ENCODE measurements around the gene FGGY. TPM values are rescaled to one million over a fixed set of nuclear protein-coding genes. Genes with fewer than 3 reads are reported as not detected.

Gene FGGY
- total RNA-seq, 1 experiment from 2014 or later = 12.0 TPM

DNA sequence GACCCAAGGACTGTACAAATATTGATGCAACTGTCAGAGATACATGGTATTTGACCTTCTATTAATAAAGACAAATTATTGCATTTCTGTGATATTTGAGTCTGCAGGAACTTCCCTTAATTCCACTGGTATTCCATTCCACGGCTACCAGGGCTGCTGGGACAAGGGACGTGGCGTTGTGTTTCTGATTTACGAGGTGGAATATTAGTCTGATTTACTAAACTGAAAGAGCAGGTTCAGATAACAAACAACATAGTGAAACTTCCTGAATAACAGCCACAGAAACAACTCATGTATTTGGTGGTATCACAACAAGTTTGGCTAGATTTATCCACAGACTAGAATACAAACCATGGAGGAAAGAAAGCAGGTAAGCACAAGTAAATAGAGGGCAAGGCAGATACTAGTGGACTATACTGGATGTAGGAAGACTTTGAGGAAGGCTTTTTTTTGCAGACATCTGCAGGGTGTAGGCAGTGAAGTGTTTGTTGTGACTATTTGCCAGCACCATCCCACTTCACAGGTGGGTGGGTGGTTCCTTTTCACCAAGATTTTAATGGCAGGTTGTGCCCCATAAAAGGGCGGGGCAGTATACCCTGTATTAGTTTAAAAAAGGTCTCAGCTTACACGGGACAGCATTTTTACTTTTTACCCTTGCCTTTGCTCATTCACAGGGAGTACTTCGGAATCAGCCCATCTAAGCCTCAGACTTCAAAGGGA is 100.4 kb downstream of the FGGY start:
- Mint-ChIP-seq H3K27ac (0 out of 2 replicates have a peak overlapping the region, but pooled peaks have one; percentile 58), H3K36me3 (no peaks in the 10 kb centered on the region), H3K4me3 (no peak overlapping the region), H3K4me1 (peaks cover 32% of the 10 kb centered on the region), H3K27me3 (ENCODE audit: low read depth) (no peaks in the 10 kb centered on the region), H3K9me3 (no peaks in the 10 kb centered on the region)
- DNase-seq (ENCODE audit: low spot score) = no peak
- CTCF ChIA-PET = no interaction called here
- ATAC-seq = no peak
- POLR2A ChIA-PET = no interaction called here
- no peak for TF ChIP-seq FOXJ3 (CRISPR knock-in tag; IDR thresholded peaks at IDR 0.05; ENCODE audit: borderline replicate concordance)

DNA sequence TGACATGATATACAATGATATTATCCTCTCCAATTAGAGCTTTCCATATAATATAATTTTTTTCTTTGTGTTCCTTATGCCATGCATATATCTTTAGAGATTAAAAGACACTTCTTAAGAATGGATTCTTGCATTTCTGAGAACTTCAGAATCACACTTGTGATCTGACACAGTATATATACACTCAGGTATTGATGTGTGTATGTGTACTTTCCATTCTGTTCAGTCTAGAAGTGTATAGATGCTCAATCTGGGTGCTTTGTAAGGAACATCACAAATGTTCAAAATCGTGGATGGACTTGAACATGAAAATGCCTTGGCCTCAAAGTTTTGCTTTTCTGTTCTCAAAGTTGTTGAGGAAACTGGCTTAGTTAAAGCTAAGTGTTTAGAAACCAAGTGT is 102.7 kb downstream of the FGGY start:
- CTCF ChIA-PET = no interaction called here
- no peak overlapping the region for H3K4me3 Mint-ChIP-seq
- H3K27me3 Mint-ChIP-seq (ENCODE audit: low read depth) = no peaks in the 10 kb centered on the region
- TF ChIP-seq, protein P1, sequence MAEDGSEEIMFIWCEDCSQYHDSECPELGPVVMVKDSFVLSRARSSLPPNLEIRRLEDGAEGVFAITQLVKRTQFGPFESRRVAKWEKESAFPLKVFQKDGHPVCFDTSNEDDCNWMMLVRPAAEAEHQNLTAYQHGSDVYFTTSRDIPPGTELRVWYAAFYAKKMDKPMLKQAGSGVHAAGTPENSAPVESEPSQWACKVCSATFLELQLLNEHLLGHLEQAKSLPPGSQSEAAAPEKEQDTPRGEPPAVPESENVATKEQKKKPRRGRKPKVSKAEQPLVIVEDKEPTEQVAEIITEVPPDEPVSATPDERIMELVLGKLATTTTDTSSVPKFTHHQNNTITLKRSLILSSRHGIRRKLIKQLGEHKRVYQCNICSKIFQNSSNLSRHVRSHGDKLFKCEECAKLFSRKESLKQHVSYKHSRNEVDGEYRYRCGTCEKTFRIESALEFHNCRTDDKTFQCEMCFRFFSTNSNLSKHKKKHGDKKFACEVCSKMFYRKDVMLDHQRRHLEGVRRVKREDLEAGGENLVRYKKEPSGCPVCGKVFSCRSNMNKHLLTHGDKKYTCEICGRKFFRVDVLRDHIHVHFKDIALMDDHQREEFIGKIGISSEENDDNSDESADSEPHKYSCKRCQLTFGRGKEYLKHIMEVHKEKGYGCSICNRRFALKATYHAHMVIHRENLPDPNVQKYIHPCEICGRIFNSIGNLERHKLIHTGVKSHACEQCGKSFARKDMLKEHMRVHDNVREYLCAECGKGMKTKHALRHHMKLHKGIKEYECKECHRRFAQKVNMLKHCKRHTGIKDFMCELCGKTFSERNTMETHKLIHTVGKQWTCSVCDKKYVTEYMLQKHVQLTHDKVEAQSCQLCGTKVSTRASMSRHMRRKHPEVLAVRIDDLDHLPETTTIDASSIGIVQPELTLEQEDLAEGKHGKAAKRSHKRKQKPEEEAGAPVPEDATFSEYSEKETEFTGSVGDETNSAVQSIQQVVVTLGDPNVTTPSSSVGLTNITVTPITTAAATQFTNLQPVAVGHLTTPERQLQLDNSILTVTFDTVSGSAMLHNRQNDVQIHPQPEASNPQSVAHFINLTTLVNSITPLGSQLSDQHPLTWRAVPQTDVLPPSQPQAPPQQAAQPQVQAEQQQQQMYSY (CRISPR knock-in tag; IDR thresholded peaks at IDR 0.05) = no peak
- no peak for TF ChIP-seq ZBTB21 (CRISPR knock-in tag; IDR thresholded peaks at IDR 0.05; ENCODE audit: borderline replicate concordance)
- TF ChIP-seq ZNF232 (CRISPR knock-in tag; IDR thresholded peaks at IDR 0.05) = no peak
- TF ChIP-seq, protein P2, sequence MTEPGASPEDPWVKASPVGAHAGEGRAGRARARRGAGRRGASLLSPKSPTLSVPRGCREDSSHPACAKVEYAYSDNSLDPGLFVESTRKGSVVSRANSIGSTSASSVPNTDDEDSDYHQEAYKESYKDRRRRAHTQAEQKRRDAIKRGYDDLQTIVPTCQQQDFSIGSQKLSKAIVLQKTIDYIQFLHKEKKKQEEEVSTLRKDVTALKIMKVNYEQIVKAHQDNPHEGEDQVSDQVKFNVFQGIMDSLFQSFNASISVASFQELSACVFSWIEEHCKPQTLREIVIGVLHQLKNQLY (CRISPR knock-in tag; IDR thresholded peaks at IDR 0.05) = no peak
- no peak for TF ChIP-seq HMGA2 (CRISPR knock-in tag; IDR thresholded peaks at IDR 0.05)
- TF ChIP-seq GRHL2 (CRISPR knock-in tag; IDR thresholded peaks at IDR 0.05; ENCODE audit: insufficient replicate concordance, severe bottlenecking) = no peak
- no peak for TF ChIP-seq ATF1 (CRISPR knock-in tag; IDR thresholded peaks at IDR 0.05)
- TF ChIP-seq ZNF219 (CRISPR knock-in tag; IDR thresholded peaks at IDR 0.05; ENCODE audit: borderline replicate concordance) = no peak
- TF ChIP-seq EMX1 (CRISPR knock-in tag; IDR thresholded peaks at IDR 0.05) = no peak
- TF ChIP-seq, protein P3, sequence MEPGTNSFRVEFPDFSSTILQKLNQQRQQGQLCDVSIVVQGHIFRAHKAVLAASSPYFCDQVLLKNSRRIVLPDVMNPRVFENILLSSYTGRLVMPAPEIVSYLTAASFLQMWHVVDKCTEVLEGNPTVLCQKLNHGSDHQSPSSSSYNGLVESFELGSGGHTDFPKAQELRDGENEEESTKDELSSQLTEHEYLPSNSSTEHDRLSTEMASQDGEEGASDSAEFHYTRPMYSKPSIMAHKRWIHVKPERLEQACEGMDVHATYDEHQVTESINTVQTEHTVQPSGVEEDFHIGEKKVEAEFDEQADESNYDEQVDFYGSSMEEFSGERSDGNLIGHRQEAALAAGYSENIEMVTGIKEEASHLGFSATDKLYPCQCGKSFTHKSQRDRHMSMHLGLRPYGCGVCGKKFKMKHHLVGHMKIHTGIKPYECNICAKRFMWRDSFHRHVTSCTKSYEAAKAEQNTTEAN (CRISPR knock-in tag; IDR thresholded peaks at IDR 0.05) = no peak
- TF ChIP-seq, protein P4, sequence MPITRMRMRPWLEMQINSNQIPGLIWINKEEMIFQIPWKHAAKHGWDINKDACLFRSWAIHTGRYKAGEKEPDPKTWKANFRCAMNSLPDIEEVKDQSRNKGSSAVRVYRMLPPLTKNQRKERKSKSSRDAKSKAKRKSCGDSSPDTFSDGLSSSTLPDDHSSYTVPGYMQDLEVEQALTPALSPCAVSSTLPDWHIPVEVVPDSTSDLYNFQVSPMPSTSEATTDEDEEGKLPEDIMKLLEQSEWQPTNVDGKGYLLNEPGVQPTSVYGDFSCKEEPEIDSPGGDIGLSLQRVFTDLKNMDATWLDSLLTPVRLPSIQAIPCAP (CRISPR knock-in tag; IDR thresholded peaks at IDR 0.05) = no peak
- TF ChIP-seq, protein P5, sequence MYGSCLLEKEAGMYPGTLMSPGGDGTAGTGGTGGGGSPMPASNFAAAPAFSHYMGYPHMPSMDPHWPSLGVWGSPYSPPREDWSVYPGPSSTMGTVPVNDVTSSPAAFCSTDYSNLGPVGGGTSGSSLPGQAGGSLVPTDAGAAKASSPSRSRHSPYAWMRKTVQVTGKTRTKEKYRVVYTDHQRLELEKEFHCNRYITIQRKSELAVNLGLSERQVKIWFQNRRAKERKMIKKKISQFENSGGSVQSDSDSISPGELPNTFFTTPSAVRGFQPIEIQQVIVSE (CRISPR knock-in tag; IDR thresholded peaks at IDR 0.05; ENCODE audit: borderline replicate concordance) = no peak
- no peak for TF ChIP-seq IRF2 (CRISPR knock-in tag; IDR thresholded peaks at IDR 0.05; ENCODE audit: borderline replicate concordance, low read depth)
- TF ChIP-seq, protein P6, sequence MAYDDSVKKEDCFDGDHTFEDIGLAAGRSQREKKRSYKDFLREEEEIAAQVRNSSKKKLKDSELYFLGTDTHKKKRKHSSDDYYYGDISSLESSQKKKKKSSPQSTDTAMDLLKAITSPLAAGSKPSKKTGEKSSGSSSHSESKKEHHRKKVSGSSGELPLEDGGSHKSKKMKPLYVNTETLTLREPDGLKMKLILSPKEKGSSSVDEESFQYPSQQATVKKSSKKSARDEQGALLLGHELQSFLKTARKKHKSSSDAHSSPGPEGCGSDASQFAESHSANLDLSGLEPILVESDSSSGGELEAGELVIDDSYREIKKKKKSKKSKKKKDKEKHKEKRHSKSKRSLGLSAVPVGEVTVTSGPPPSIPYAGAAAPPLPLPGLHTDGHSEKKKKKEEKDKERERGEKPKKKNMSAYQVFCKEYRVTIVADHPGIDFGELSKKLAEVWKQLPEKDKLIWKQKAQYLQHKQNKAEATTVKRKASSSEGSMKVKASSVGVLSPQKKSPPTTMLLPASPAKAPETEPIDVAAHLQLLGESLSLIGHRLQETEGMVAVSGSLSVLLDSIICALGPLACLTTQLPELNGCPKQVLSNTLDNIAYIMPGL (CRISPR knock-in tag; IDR thresholded peaks at IDR 0.05) = no peak
- no peak for TF ChIP-seq CREM (CRISPR knock-in tag; IDR thresholded peaks at IDR 0.05)
- TF ChIP-seq NFYB (CRISPR knock-in tag; conservative IDR thresholded peaks at IDR 0.05; ENCODE audit: low read depth) = no peak
- TF ChIP-seq TEAD4 (CRISPR knock-in tag; IDR thresholded peaks at IDR 0.05) = no peak
- no peaks in the 10 kb centered on the region for H3K36me3 Mint-ChIP-seq
- DNase-seq (ENCODE audit: low spot score) (no peak), ATAC-seq (no peak)
- H3K9me3 Mint-ChIP-seq = no peaks in the 10 kb centered on the region
- peaks cover 17% of the 10 kb centered on the region for H3K4me1 Mint-ChIP-seq
- POLR2A ChIA-PET = no interaction called here
- H3K27ac Mint-ChIP-seq = no peak overlapping the region

Measured in WTC11 (cell line).